GM12878 (cell line): ENCODE data around the gene WFDC12. TPM values are rescaled to one million over a fixed set of nuclear protein-coding genes. Genes with fewer than 3 reads are reported as not detected.

Experiments used
- ATAC-seq: fragments of 200-7000 bp; cut with Tn5 transposase; 3 replicates; pipeline ENCODE4 v1.9.1; 2020; ENCODE audit warnings: mild to moderate bottlenecking, moderate library complexity
- BruUV-seq: library from RNA; stranded (reverse); fragments of 400-500 nt; replicated peaks from 2 replicates; lab custom pipeline; 2021; lab: Mats Ljungman, UMichigan
- CTCF ChIA-PET: fragments of 300-600 bp; sonication (Branson Sonifier 250); formaldehyde crosslinking; extraction: SDS; loops from one replicate; lab custom pipeline; 2021; ENCODE audit warnings: inconsistent platforms; lab: Yijun Ruan, JAX
- POLR2A ChIA-PET: fragments of 350-600 bp; formaldehyde crosslinking; extraction: SDS; loops from one replicate; lab custom pipeline; 2021; ENCODE audit warnings: inconsistent platforms; lab: Charles Lee
- RAD21 ChIA-PET: fragments of 300-600 bp; sonication (Branson Sonifier 250); formaldehyde crosslinking; loops from one replicate; lab custom pipeline; 2023; ENCODE audit warnings: antibody characterized with exemption; ENCODE audit not compliant: unreplicated experiment; lab: Charles Lee
- SMC1A ChIA-PET: fragments of 300-600 bp; sonication (Branson Sonifier 250); formaldehyde crosslinking; loops from one replicate; lab custom pipeline; 2023; ENCODE audit not compliant: unreplicated experiment, uncharacterized antibody; lab: Charles Lee
- DNase-seq: peaks from one replicate; pipeline ENCODE4 v3.0.0-alpha.2; 2011; ENCODE audit warnings: low read depth, low spot score
- FAIRE-seq: peaks from 3 replicates; lab custom pipeline; 2011; peaks lifted over from hg19 to GRCh38; lab: Jason Lieb, UNC
- H2AFZ ChIP-seq: 2 replicates; pipeline ENCODE4 v1.6.0; 2011; ENCODE audit warnings: low read depth, low read length, control low read depth; ENCODE audit not compliant: control insufficient read depth
- H3K27ac ChIP-seq: 2 replicates; pipeline ENCODE4 v1.5.1; 2011; ENCODE audit warnings: control low read depth; ENCODE audit not compliant: control insufficient read depth, insufficient read depth
- H3K27me3 ChIP-seq, 2 experiments: replicated peaks in 1 of 2; 2 replicates each; pipeline versions ENCODE4 v1.6.0 to v1.6.1; 2011; ENCODE audit warnings: low read length in 1 of 2; ENCODE audit not compliant: control insufficient read depth in 2 of 2, insufficient read depth in 2 of 2
- H3K36me3 ChIP-seq, 2 experiments: 2 replicates each; pipeline ENCODE4 v1.5.1; 2011; ENCODE audit warnings: low read length in 1 of 2; ENCODE audit not compliant: control insufficient read depth in 2 of 2, insufficient read depth in 2 of 2
- H3K4me1 ChIP-seq: 2 replicates; pipeline ENCODE4 v1.6.1; 2011; ENCODE audit warnings: mild to moderate bottlenecking, low read length, moderate library complexity, mixed read lengths; ENCODE audit not compliant: control insufficient read depth, insufficient read depth
- H3K4me2 ChIP-seq: 2 replicates; pipeline ENCODE4 v1.6.0; 2011; ENCODE audit warnings: control low read depth; ENCODE audit not compliant: control insufficient read depth, insufficient read depth
- H3K4me3 ChIP-seq: fragments of 200-600 bp; sonication (generic); 2 replicates; pipeline ENCODE4 v1.5.1; 2016
- H3K79me2 ChIP-seq: 2 replicates; pipeline ENCODE4 v1.6.0; 2011; ENCODE audit warnings: low read length; ENCODE audit not compliant: control insufficient read depth, insufficient read depth
- H3K9ac ChIP-seq: 2 replicates; pipeline ENCODE4 v1.8.0; 2011; ENCODE audit warnings: low read length, control low read depth, mixed read lengths; ENCODE audit not compliant: control insufficient read depth, insufficient read depth
- H3K9me3 ChIP-seq: replicated peaks from 3 replicates; pipeline ENCODE4 v1.5.1; 2011; ENCODE audit warnings: mild to moderate bottlenecking, low read length; ENCODE audit not compliant: control insufficient read depth, insufficient read depth
- H4K20me1 ChIP-seq: 2 replicates; pipeline ENCODE4 v1.6.0; 2011; ENCODE audit not compliant: control insufficient read depth, insufficient read depth
- ESRRA ChIP-seq: IDR thresholded peaks from 2 replicates; pipeline ENCODE4 v1.6.1; 2012; ENCODE audit warnings: mild to moderate bottlenecking, low read length, improper control_type of control experiment
- HDGF ChIP-seq: fragments of 450-650 bp; IDR thresholded peaks from 2 replicates; pipeline ENCODE4 v1.6.1; 2016; ENCODE audit warnings: antibody characterized with exemption
- IKZF2 ChIP-seq, 2 experiments: fragments of 450-650 bp; IDR thresholded peaks; 2 replicates each; pipeline ENCODE4 v1.6.1; 2017; ENCODE audit warnings: mild to moderate bottlenecking in 2 of 2, moderate library complexity in 2 of 2
- KLF5 ChIP-seq: fragments of 450-650 bp; IDR thresholded peaks from 2 replicates; pipeline ENCODE4 v1.6.1; 2014; ENCODE audit warnings: mild to moderate bottlenecking; ENCODE audit not compliant: partially characterized antibody
- NFXL1 ChIP-seq: fragments of 450-650 bp; IDR thresholded peaks from 2 replicates; pipeline ENCODE4 v1.6.1; 2017; ENCODE audit warnings: antibody characterized with exemption, mild to moderate bottlenecking, borderline replicate concordance
- PML ChIP-seq: IDR thresholded peaks from 2 replicates; pipeline ENCODE4 v1.6.1; 2012; ENCODE audit warnings: low read length, inconsistent platforms
- SREBF2 ChIP-seq: IDR thresholded peaks from 2 replicates; pipeline ENCODE4 v1.6.1; 2012; ENCODE audit warnings: mild to moderate bottlenecking, low read length
- TCF12 ChIP-seq: IDR thresholded peaks from 2 replicates; pipeline ENCODE4 v1.6.1; 2011; ENCODE audit warnings: low read depth, mild to moderate bottlenecking, low read length
- USF1 ChIP-seq: IDR thresholded peaks from 2 replicates; pipeline ENCODE4 v1.6.1; 2011; ENCODE audit warnings: borderline replicate concordance, low read depth, mild to moderate bottlenecking, moderate library complexity, mixed read lengths, low read length; ENCODE audit not compliant: insufficient read depth; ENCODE audit errors: extremely low read length
- ZBTB11 ChIP-seq: fragments of 450-650 bp; formaldehyde crosslinking; IDR thresholded peaks from 2 replicates; pipeline ENCODE4 v1.5.0; 2022; ENCODE audit warnings: mild to moderate bottlenecking, missing genetic modification characterization
- ZNF207 ChIP-seq: fragments of 450-650 bp; IDR thresholded peaks from 2 replicates; pipeline ENCODE4 v1.6.1; 2014; ENCODE audit warnings: antibody characterized with exemption, mild to moderate bottlenecking, borderline replicate concordance
- WGBS: methylation state at CpG from one replicate; pipeline ENCODE4 v1.1.6; 2016; ENCODE audit warnings: low lambda C conversion rate; ENCODE audit not compliant: insufficient replicate concordance, insufficient coverage; ENCODE audit errors: missing lambda C conversion rate; 5-methylcytosine and 5-hydroxymethylcytosine counted together
- in situ Hi-C: fragments of 300-500 bp; cut with MboI; formaldehyde crosslinking; loops from 9 replicates; pipeline ENCODE4 v1.14.3; 2018; ENCODE audit warnings: mixed read lengths
- intact Hi-C: fragments of 100-400 bp; cut with micrococcal nuclease; formaldehyde crosslinking; loops from one replicate; pipeline ENCODE4 v1.14.2; 2022; ENCODE audit not compliant: unreplicated experiment
- polyA plus RNA-seq, 11 experiments: library from polyadenylated mRNA; depleted of rRNA in 4 of 11; unstranded in 6 of 11; stranded (reverse) in 5 of 11; fragments of >200 nt; fragmentation: Nextera tagmentation in 4 of 11; fragmentation: Illumina TruSeq in 1 of 11; extraction: Ambion mirVana in 4 of 11; extraction: Trizol in 1 of 11; gene quantifications; 1 replicate in 1 of 11; 2 replicates in 10 of 11; pipeline versions ENCODE4 v1.2.1 to v1.2.3, GENCODE V29; 2011 to 2016; ENCODE audit warnings: inconsistent platforms in 2 of 11, missing spikeins in 2 of 11, low read depth in 1 of 11
- total RNA-seq, 4 experiments: library from RNA; depleted of rRNA in 3 of 4; stranded (reverse); fragments of >200 nt in 3 of 4; fragmentation: Illumina TruSeq in 1 of 4; extraction: Trizol in 1 of 4; gene quantifications; 2 replicates each; pipeline versions ENCODE4 v1.2.1 to v1.2.3, GENCODE V29; 2013 to 2021

The WFDC12 gene
- total and polyA plus RNA-seq, 10 of the 15 experiments (the other 5 are each of a cell fraction or from before 2014, with no cell fraction given): not detected

GRCh38 chr20:45164906-45165305 is 40.6 kb upstream of the WFDC12 start:
- no peaks in the 10 kb centered on the region; the same call in 2 of the 3 replicates for H3K9me3 ChIP-seq
- no peak overlapping the region for H2AFZ ChIP-seq
- TF ChIP-seq NFXL1: no peak
- no peak for TF ChIP-seq HDGF
- no peak for TF ChIP-seq KLF5
- RAD21 ChIA-PET: no interaction called here
- H3K4me3 ChIP-seq: no peak overlapping the region
- no peaks in the 10 kb centered on the region for H4K20me1 ChIP-seq
- POLR2A ChIA-PET: no interaction called here
- H3K27ac ChIP-seq: no peak overlapping the region
- H3K4me2 ChIP-seq: no peak overlapping the region
- 0% methylated on average over 1 of the region's 1 CpG for WGBS
- no peaks in the 10 kb centered on the region for H3K79me2 ChIP-seq
- CTCF ChIA-PET: no interaction called here
- intact Hi-C loops: no loop called here
- H3K27me3 ChIP-seq: no peaks in the 10 kb centered on the region
- DNase-seq (no peak), FAIRE-seq (no peak), ATAC-seq (no peak)
- in situ Hi-C loops: no loop called here
- SMC1A ChIA-PET: no interaction called here
- H3K9ac ChIP-seq: no peak overlapping the region
- H3K36me3 ChIP-seq: no peaks in the 10 kb centered on the region
- no TSS peak for BruUV-seq
- H3K4me1 ChIP-seq: no peaks in the 10 kb centered on the region

GRCh38 chr20:45163083-45163803 is 39.0 kb upstream of the WFDC12 start:
- in situ Hi-C loops: no loop called here
- H3K79me2 ChIP-seq: no peaks in the 10 kb centered on the region
- FAIRE-seq: no peak
- H3K9me3 ChIP-seq: no peaks in the 10 kb centered on the region; the same call in 2 of the 3 replicates
- DNase-seq: no peak
- no peaks in the 10 kb centered on the region for H3K4me1 ChIP-seq
- ChIA-PET SMC1A (no interaction called here), RAD21 (interaction anchor here (0.5 kb wide), 1 partner anchor 799 kb away, joined by 3 read pairs; no protein-coding TSS in a partner anchor), CTCF (interaction anchor here (1.3 kb wide), 1 partner anchor 68 kb away, joined by 3 read pairs; no protein-coding TSS in a partner anchor)
- no peak overlapping the region for H3K4me3 ChIP-seq
- H3K27ac ChIP-seq: no peak overlapping the region
- H4K20me1 ChIP-seq: no peaks in the 10 kb centered on the region
- BruUV-seq: no TSS peak
- no peak overlapping the region for H2AFZ ChIP-seq
- H3K36me3 ChIP-seq: no peaks in the 10 kb centered on the region
- no peaks in the 10 kb centered on the region for H3K27me3 ChIP-seq
- no peak overlapping the region for H3K9ac ChIP-seq
- intact Hi-C loops: no loop called here
- TF ChIP-seq IKZF2 (IDR thresholded peaks at IDR 0.05) (no peak), ZBTB11 (CRISPR knock-in tag) (no peak), ZNF207 (no peak), PML (no peak), ESRRA (no peak), USF1 (no peak), TCF12 (no peak), SREBF2 (no peak)
- TF ChIP-seq, all 136 proteins: peak for 0
- WGBS: 6% methylated on average over 1 of the region's 1 CpG
- no peak for ATAC-seq
- no peak overlapping the region for H3K4me2 ChIP-seq
- POLR2A ChIA-PET: no interaction called here
